Measurements from ENCODE around the gene EFEMP2. TPM values are rescaled to one million over a fixed set of nuclear protein-coding genes. Genes with fewer than 3 reads are reported as not detected.

Gene EFEMP2
- total RNA-seq, 4 donors from 2014 or later, result 3.6 to 29.0 (median 10.2) TPM

- WGBS, 2 donors, result 86 to 100% methylated on average over 1 to 3 of the region's 4 CpGs
These were observed 18.4 kb downstream of the EFEMP2 start for GRCh38 chr11:65854161-65854592.

GRCh38 chr11:65853246-65853979, 19.2 kb downstream of the EFEMP2 start:
- intact Hi-C loops (cut with DNase I), result no loop called here
- Histone ChIP-seq H3K9me3 (no peaks in the 10 kb centered on the region), H3K27me3 (no peaks in the 10 kb centered on the region), H3K36me3 (peaks cover 37 to 61% (median 40%) of the 10 kb centered on the region in 3 donors), H3K4me1 (peaks cover 7 to 41% (median 18%) of the 10 kb centered on the region in 3 donors), H3K27ac (no peak overlapping the region), H3K4me3 (no peak overlapping the region)
- no peak for DNase-seq
- 78 to 93% methylated on average over 3 to 6 of the region's 6 CpGs for WGBS, 2 donors
- TF ChIP-seq CTCF (IDR thresholded peaks at IDR 0.05) (no peak), POLR2A (IDR thresholded peaks at IDR 0.05) (no peak)

More at GRCh38 chr11:65854161-65854592, 18.4 kb downstream of the EFEMP2 start:
- intact Hi-C loops (cut with DNase I), result no loop called here
- TF ChIP-seq POLR2A (IDR thresholded peaks at IDR 0.05) (no peak), CTCF (IDR thresholded peaks at IDR 0.05) (no peak)
- H3K27me3 ChIP-seq, result no peaks in the 10 kb centered on the region
- no peak for DNase-seq
- H3K9me3 ChIP-seq, result no peaks in the 10 kb centered on the region
- no peak overlapping the region for H3K27ac ChIP-seq
- peaks cover 37 to 61% (median 40%) of the 10 kb centered on the region in 3 donors for H3K36me3 ChIP-seq
- H3K4me1 ChIP-seq, result peaks cover 10 to 49% (median 18%) of the 10 kb centered on the region in 3 donors
- H3K4me3 ChIP-seq, result no peak overlapping the region

- H3K36me3 ChIP-seq, result peaks cover 37 to 61% (median 40%) of the 10 kb centered on the region in 3 donors
- H3K27ac ChIP-seq, result no peak overlapping the region
- DNase-seq, result no peak
- H3K27me3 ChIP-seq, result no peaks in the 10 kb centered on the region
- no peak overlapping the region for H3K4me3 ChIP-seq
- TF ChIP-seq CTCF (IDR thresholded peaks at IDR 0.05) (no peak), POLR2A (IDR thresholded peaks at IDR 0.05) (no peak)
- WGBS, 2 donors, result 78 to 80% methylated on average over 2 to 8 of the region's 33 CpGs
- peaks cover 7 to 40% (median 18%) of the 10 kb centered on the region in 3 donors for H3K4me1 ChIP-seq
- no peaks in the 10 kb centered on the region for H3K9me3 ChIP-seq
- intact Hi-C loops (cut with DNase I), result no loop called here
These were observed 19.9 kb downstream of the EFEMP2 start for GRCh38 chr11:65852508-65853245.

- Histone ChIP-seq H3K4me1 (peaks cover 7 to 39% (median 18%) of the 10 kb centered on the region in 3 donors), H3K27ac (no peak overlapping the region), H3K9me3 (no peaks in the 10 kb centered on the region), H3K4me3 (no peak overlapping the region), H3K27me3 (no peaks in the 10 kb centered on the region), H3K36me3 (peaks cover 37 to 61% (median 40%) of the 10 kb centered on the region in 3 donors)
- TF ChIP-seq CTCF (IDR thresholded peaks at IDR 0.05) (no peak), POLR2A (IDR thresholded peaks at IDR 0.05) (no peak)
- intact Hi-C loops (cut with DNase I), result no loop called here
- WGBS, 2 donors, result 81 to 94% methylated on average over 7 to 8 of the region's 10 CpGs
- DNase-seq, result no peak
These were observed 20.6 kb downstream of the EFEMP2 start for GRCh38 chr11:65851811-65852507.

Data from esophagus squamous epithelium (tissue), 5 donors.